Cardiac muscle cell (in vitro differentiated cells and primary cell): ENCODE measurements around the gene INO80E. TPM values are rescaled to one million over a fixed set of nuclear protein-coding genes. Genes with fewer than 3 reads are reported as not detected.

Experiments
- DNase-seq, 2 donors: peaks; one replicate each; pipeline versions ENCODE4 v3.0.0 to v3.0.0-alpha.2; 2010 to 2017; ENCODE audit warnings: low read depth in 1 of 2, low spot score in 1 of 2
- H3K27ac ChIP-seq: fragments of 200-600 bp; sonication (generic); 2 replicates; pipeline ENCODE4 v1.5.1; 2016
- H3K27me3 ChIP-seq: fragments of 200-600 bp; sonication (generic); 2 replicates; pipeline ENCODE4 v1.6.0; 2016; ENCODE audit warnings: control low read depth
- H3K36me3 ChIP-seq: fragments of 200-600 bp; sonication (generic); 2 replicates; pipeline ENCODE4 v1.5.1; 2016; ENCODE audit warnings: control low read depth
- H3K4me1 ChIP-seq: fragments of 200-600 bp; sonication (generic); 2 replicates; pipeline ENCODE4 v1.8.1; 2017; ENCODE audit warnings: low read depth, mild to moderate bottlenecking, mixed run types
- H3K4me3 ChIP-seq: fragments of 200-600 bp; sonication (generic); 2 replicates; pipeline ENCODE4 v1.5.1; 2016; ENCODE audit warnings: mild to moderate bottlenecking
- H3K9me3 ChIP-seq: fragments of 200-600 bp; sonication (generic); 2 replicates; pipeline ENCODE4 v1.5.1; 2017; ENCODE audit warnings: low read depth, mild to moderate bottlenecking, control low read depth
- CTCF ChIP-seq: IDR thresholded peaks from 2 replicates; pipeline ENCODE4 v1.5.1; 2012; ENCODE audit warnings: low read depth, mild to moderate bottlenecking, low read length
- polyA plus RNA-seq: library from polyadenylated mRNA; unstranded; fragments of >200 nt; fragmentation: Nextera tagmentation; extraction: Ambion mirVana; gene quantifications from 2 replicates; pipeline ENCODE4 v1.2.1, GENCODE V29; 2016
- total RNA-seq: library from RNA; depleted of rRNA; stranded (reverse); fragments of >200 nt; gene quantifications from 2 replicates; pipeline ENCODE4 v1.2.3, GENCODE V29; 2016

INO80E gene
- total and polyA plus RNA-seq, 2 experiments from 2014 or later = 19.0 to 167 TPM

DNA sequence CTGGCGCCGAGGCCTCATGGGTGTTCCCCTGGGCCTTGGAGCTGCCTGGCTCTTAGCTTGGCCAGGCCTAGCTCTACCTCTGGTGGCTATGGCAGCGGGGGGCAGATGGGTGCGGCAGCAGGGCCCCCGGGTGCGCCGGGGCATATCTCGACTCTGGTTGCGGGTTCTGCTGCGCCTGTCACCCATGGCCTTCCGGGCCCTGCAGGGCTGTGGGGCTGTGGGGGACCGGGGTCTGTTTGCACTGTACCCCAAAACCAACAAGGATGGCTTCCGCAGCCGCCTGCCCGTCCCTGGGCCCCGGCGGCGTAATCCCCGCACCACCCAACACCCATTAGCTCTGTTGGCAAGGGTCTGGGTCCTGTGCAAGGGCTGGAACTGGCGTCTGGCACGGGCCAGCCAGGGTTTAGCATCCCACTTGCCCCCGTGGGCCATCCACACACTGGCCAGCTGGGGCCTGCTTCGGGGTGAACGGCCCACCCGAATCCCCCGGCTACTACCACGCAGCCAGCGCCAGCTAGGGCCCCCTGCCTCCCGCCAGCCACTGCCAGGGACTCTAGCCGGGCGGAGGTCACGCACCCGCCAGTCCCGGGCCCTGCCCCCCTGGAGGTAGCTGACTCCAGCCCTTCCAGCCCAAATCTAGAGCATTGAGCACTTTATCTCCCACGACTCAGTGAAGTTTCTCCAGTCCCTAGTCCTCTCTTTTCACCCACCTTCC lies 8.5 kb upstream of the INO80E start:
- DNase-seq = no peak
- TF ChIP-seq CTCF = no peak
- Histone ChIP-seq H3K27me3 (no peaks in the 10 kb centered on the region), H3K36me3 (peaks cover 59% of the 10 kb centered on the region), H3K27ac (no peak overlapping the region), H3K9me3 (no peaks in the 10 kb centered on the region), H3K4me3 (no peak overlapping the region), H3K4me1 (no peaks in the 10 kb centered on the region)

- TF ChIP-seq CTCF = no peak
- Histone ChIP-seq H3K27ac (no peak overlapping the region), H3K4me1 (no peaks in the 10 kb centered on the region), H3K4me3 (no peak overlapping the region), H3K9me3 (no peaks in the 10 kb centered on the region), H3K27me3 (no peaks in the 10 kb centered on the region), H3K36me3 (peaks cover 52% of the 10 kb centered on the region)
- DNase-seq = no peak
Observed at GRCh38 chr16:29988346-29989075, 7.5 kb upstream of the INO80E start.

DNA sequence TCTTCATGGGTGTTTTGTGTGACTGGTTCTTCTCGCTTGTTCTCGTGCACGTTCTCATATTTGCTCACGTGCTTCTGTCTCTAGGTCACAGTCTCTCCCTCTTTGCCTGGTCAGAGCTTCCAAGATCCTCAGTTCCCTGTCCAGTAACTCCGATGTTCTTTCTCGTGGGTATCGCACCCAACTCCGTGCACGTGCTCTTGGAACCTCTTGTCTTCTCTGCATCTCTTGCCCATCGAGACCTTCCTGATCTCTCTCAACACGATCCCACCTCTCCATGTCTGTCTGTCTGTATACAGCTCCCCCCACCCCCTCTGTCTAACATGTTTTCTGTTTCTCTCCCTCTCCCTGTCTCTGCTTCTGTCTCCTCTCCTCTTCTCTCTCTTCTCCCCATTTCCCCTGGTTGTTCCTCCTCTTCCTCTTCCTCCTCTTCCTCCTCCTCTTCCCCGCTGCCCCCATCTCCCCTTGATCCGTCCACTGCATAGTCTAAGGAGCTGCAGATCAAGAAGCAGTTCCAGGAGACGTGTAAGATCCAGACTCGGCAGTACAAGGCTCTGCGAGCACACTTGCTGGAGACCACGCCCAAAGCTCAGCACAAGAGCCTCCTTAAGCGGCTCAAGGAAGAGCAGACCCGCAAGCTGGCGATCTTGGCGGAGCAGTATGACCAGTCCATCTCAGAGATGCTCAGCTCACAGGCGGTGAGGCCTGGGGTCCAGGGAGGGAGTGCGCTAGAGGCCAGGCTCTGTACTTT lies 6.8 kb upstream of the INO80E start:
- H3K27ac ChIP-seq = no peak overlapping the region
- TF ChIP-seq CTCF = no peak
- no peaks in the 10 kb centered on the region for H3K27me3 ChIP-seq
- H3K4me3 ChIP-seq = no peak overlapping the region
- peaks cover 46% of the 10 kb centered on the region for H3K36me3 ChIP-seq
- H3K4me1 ChIP-seq = no peaks in the 10 kb centered on the region
- no peak for DNase-seq
- H3K9me3 ChIP-seq = no peaks in the 10 kb centered on the region

- Histone ChIP-seq H3K27ac (no peak overlapping the region), H3K36me3 (peaks cover 38% of the 10 kb centered on the region), H3K27me3 (no peaks in the 10 kb centered on the region), H3K4me3 (no peak overlapping the region), H3K4me1 (no peaks in the 10 kb centered on the region), H3K9me3 (no peaks in the 10 kb centered on the region)
- TF ChIP-seq CTCF = no peak
- no peak for DNase-seq
Observed at GRCh38 chr16:29990034-29990433, 6.0 kb upstream of the INO80E start.

- no peak for TF ChIP-seq CTCF
- Histone ChIP-seq H3K4me1 (no peaks in the 10 kb centered on the region), H3K36me3 (peaks cover 34% of the 10 kb centered on the region), H3K4me3 (no peak overlapping the region), H3K27me3 (no peaks in the 10 kb centered on the region), H3K9me3 (no peaks in the 10 kb centered on the region), H3K27ac (no peak overlapping the region)
- no peak for DNase-seq
Observed at GRCh38 chr16:29990883-29991570, 5.0 kb upstream of the INO80E start.
